Testis (tissue), 3 donors: ENCODE results near the gene TTBK2. TPM values are rescaled to one million over a fixed set of nuclear protein-coding genes. Genes with fewer than 3 reads are reported as not detected.

Experiments used
- DNase-seq: peaks from one replicate; pipeline ENCODE4 v3.0.0-alpha.2; 2019
- H3K27ac ChIP-seq, 2 donors: fragments of 200-600 bp; sonication (generic); one replicate each; pipeline ENCODE4 v1.5.1; 2019
- H3K27me3 ChIP-seq: fragments of 200-600 bp; sonication (generic); one replicate; pipeline ENCODE4 v1.5.1; 2019
- H3K36me3 ChIP-seq: fragments of 200-600 bp; sonication (generic); one replicate; pipeline ENCODE4 v1.5.1; 2017; ENCODE audit warnings: low read depth; ENCODE audit errors: missing control alignments
- H3K4me1 ChIP-seq: fragments of 200-600 bp; sonication (generic); one replicate; pipeline ENCODE4 v1.5.1; 2019
- H3K4me3 ChIP-seq, 2 donors: fragments of 200-600 bp; sonication (generic); one replicate each; pipeline ENCODE4 v1.5.1; 2017 to 2019
- H3K9me3 ChIP-seq: fragments of 200-600 bp; sonication (generic); one replicate; pipeline ENCODE4 v1.5.1; 2017
- CTCF ChIP-seq, 3 experiments: fragments of 450-650 bp in 2 of 3; fragments of 200-600 bp in 1 of 3; sonication (generic) in 1 of 3; IDR thresholded peaks; one replicate each; pipeline ENCODE4 v1.5.1; 2016 to 2019; ENCODE audit warnings: antibody characterized with exemption in 3 of 3, mild to moderate bottlenecking in 2 of 3, moderate library complexity in 1 of 3
- POLR2A ChIP-seq: fragments of 450-650 bp; IDR thresholded peaks from one replicate; pipeline ENCODE4 v1.6.1; 2017; ENCODE audit warnings: antibody characterized with exemption, mild to moderate bottlenecking, moderate library complexity
- WGBS, 2 donors: methylation state at CpG; one replicate each; pipeline ENCODE4 v1.1.5; 2018; 5-methylcytosine and 5-hydroxymethylcytosine counted together
- intact Hi-C: fragments of 100-400 bp; cut with DNase I; formaldehyde crosslinking; loops from one replicate; pipeline ENCODE4 v1.15.1; 2023; ENCODE audit warnings: low total_unique reads
- polyA plus RNA-seq: library from polyadenylated mRNA; stranded (reverse); fragments of 350-450 nt; fragmentation: Illumina TruSeq; extraction: RNeasy Lipid Tissue Mini Kit (QIAGEN cat#74804); gene quantifications from one replicate; pipeline ENCODE4 v1.2.3, GENCODE V29; 2014; ENCODE audit warnings: low read depth, low replicate concordance; ENCODE audit not compliant: insufficient read depth
- total RNA-seq, 2 donors: library from RNA; depleted of rRNA; stranded (reverse); fragments of >200 nt; gene quantifications; one replicate each; pipeline ENCODE4 v1.2.3, GENCODE V29; 2016

Gene TTBK2
- total and polyA plus RNA-seq, 3 donors from 2014 or later, result 37.0 to 80.8 (median 53.7) TPM

GRCh38 chr15:42843699-42844098 lies 76.9 kb downstream of the TTBK2 start:
- no peak for TF ChIP-seq POLR2A
- no peaks in the 10 kb centered on the region for H3K9me3 ChIP-seq
- H3K4me1 ChIP-seq, result no peaks in the 10 kb centered on the region
- intact Hi-C loops, result no loop called here
- H3K36me3 ChIP-seq, result no peaks in the 10 kb centered on the region
- H3K4me3 ChIP-seq, result no peak overlapping the region
- WGBS, 2 donors, result 95 to 97% methylated on average over 4 of the region's 4 CpGs
- no peaks in the 10 kb centered on the region for H3K27me3 ChIP-seq
- no peak overlapping the region for H3K27ac ChIP-seq
- no peak for DNase-seq

GRCh38 chr15:42836251-42836650 lies 84.3 kb downstream of the TTBK2 start:
- H3K27ac ChIP-seq, result no peak overlapping the region
- H3K4me1 ChIP-seq, result no peaks in the 10 kb centered on the region
- no peak for DNase-seq
- intact Hi-C loops, result no loop called here
- no peaks in the 10 kb centered on the region for H3K36me3 ChIP-seq
- H3K4me3 ChIP-seq, result no peak overlapping the region
- no peaks in the 10 kb centered on the region for H3K27me3 ChIP-seq
- TF ChIP-seq POLR2A (no peak), CTCF (IDR thresholded peaks at IDR 0.05) (no peak)
- H3K9me3 ChIP-seq, result no peaks in the 10 kb centered on the region
- 84 to 100% methylated on average over 1 of the region's 1 CpG for WGBS, 2 donors

- Histone ChIP-seq H3K4me3 (no peak overlapping the region), H3K36me3 (no peaks in the 10 kb centered on the region), H3K9me3 (no peaks in the 10 kb centered on the region), H3K27ac (no peak overlapping the region), H3K4me1 (no peaks in the 10 kb centered on the region), H3K27me3 (no peaks in the 10 kb centered on the region)
- no peak for DNase-seq
- TF ChIP-seq POLR2A, result no peak
- no peak for TF ChIP-seq CTCF (IDR thresholded peaks at IDR 0.05)
- intact Hi-C loops, result no loop called here
- WGBS, 2 donors, result 94% methylated on average over 5 of the region's 5 CpGs
Measured at GRCh38 chr15:42832576-42832975, 88.0 kb downstream of the TTBK2 start.

GRCh38 chr15:42826251-42826890 lies 94.2 kb downstream of the TTBK2 start:
- no peak for DNase-seq
- Histone ChIP-seq H3K27me3 (no peaks in the 10 kb centered on the region), H3K4me3 (no peak overlapping the region), H3K27ac (no peak overlapping the region), H3K9me3 (no peaks in the 10 kb centered on the region), H3K4me1 (no peaks in the 10 kb centered on the region), H3K36me3 (no peaks in the 10 kb centered on the region)
- TF ChIP-seq CTCF (IDR thresholded peaks at IDR 0.05) (no peak), POLR2A (no peak)
- 93 to 97% methylated on average over 4 of the region's 4 CpGs for WGBS, 2 donors
- intact Hi-C loops, result no loop called here

- 95% methylated on average over 8 of the region's 8 CpGs for WGBS, 2 donors
- H3K27me3 ChIP-seq, result no peaks in the 10 kb centered on the region
- TF ChIP-seq CTCF (IDR thresholded peaks at IDR 0.05) (no peak), POLR2A (no peak)
- no peak overlapping the region for H3K27ac ChIP-seq
- intact Hi-C loops, result no loop called here
- no peak overlapping the region for H3K4me3 ChIP-seq
- no peaks in the 10 kb centered on the region for H3K9me3 ChIP-seq
- no peaks in the 10 kb centered on the region for H3K36me3 ChIP-seq
- no peak for DNase-seq
- no peaks in the 10 kb centered on the region for H3K4me1 ChIP-seq
Measured at GRCh38 chr15:42825599-42825998, 95.0 kb downstream of the TTBK2 start.
